MCF 10A (cell line): ENCODE data around the gene NCOA5. TPM values are rescaled to one million over a fixed set of nuclear protein-coding genes. Genes with fewer than 3 reads are reported as not detected.

Experiments used
- BruUV-seq: library from RNA; stranded (reverse); fragments of 400-500 nt; replicated peaks from 2 replicates; lab custom pipeline; 2021; lab: Mats Ljungman, UMichigan
- CTCF ChIA-PET: fragments of 300-600 bp; sonication (Branson Sonifier 250); formaldehyde crosslinking; extraction: SDS; loops from one replicate; lab custom pipeline; 2021; ENCODE audit warnings: antibody characterized with exemption, inconsistent platforms; lab: Yijun Ruan, JAX
- POLR2A ChIA-PET: fragments of 300-600, 350-650 bp; sonication (Branson Sonifier 250); formaldehyde crosslinking; extraction: SDS; loops from one replicate; lab custom pipeline; 2020; ENCODE audit warnings: antibody characterized with exemption, inconsistent platforms; lab: Yijun Ruan, JAX
- DNase-seq: peaks from one replicate; pipeline ENCODE4 v3.0.0-alpha.2; 2018; ENCODE audit not compliant: unreplicated experiment
- H3K27ac Mint-ChIP-seq: one replicate; pipeline ENCODE4 v1.8.0; 2022; ENCODE audit warnings: mild to moderate bottlenecking, low read depth, mixed read lengths; ENCODE audit not compliant: unreplicated experiment
- H3K27me3 Mint-ChIP-seq: one replicate; pipeline ENCODE4 v1.8.0; 2022; ENCODE audit warnings: mixed read lengths; ENCODE audit not compliant: insufficient read depth, unreplicated experiment
- H3K36me3 Mint-ChIP-seq: one replicate; pipeline ENCODE4 v1.8.0; 2022; ENCODE audit warnings: mild to moderate bottlenecking, moderate library complexity, mixed read lengths; ENCODE audit not compliant: insufficient read depth, unreplicated experiment
- H3K4me1 Mint-ChIP-seq: one replicate; pipeline ENCODE4 v1.8.0; 2022; ENCODE audit warnings: mixed read lengths; ENCODE audit not compliant: insufficient read depth, unreplicated experiment
- H3K4me3 Mint-ChIP-seq: one replicate; pipeline ENCODE4 v1.8.0; 2022; ENCODE audit warnings: mild to moderate bottlenecking, moderate library complexity, mixed read lengths; ENCODE audit not compliant: unreplicated experiment
- H3K9me3 Mint-ChIP-seq: one replicate; pipeline ENCODE4 v1.8.0; 2022; ENCODE audit warnings: mixed read lengths; ENCODE audit not compliant: unreplicated experiment
- intact Hi-C: fragments of 100-400 bp; cut with micrococcal nuclease; formaldehyde crosslinking; loops from 2 replicates; pipeline ENCODE4 v1.14.1; 2022
- total RNA-seq: library from RNA; stranded (reverse); gene quantifications from 2 replicates; pipeline ENCODE4 v1.2.3, GENCODE V29; 2022
- TF ChIP-seq, protein P1 (sequence below): fragments of 200-600 bp; IDR thresholded peaks from one replicate; pipeline ENCODE4 v1.8.0; 2022; ENCODE audit warnings: antibody characterized with exemption, mild to moderate bottlenecking; ENCODE audit not compliant: unreplicated experiment

Gene NCOA5
- total RNA-seq, 1 experiment from 2014 or later = 26.0 TPM

DNA sequence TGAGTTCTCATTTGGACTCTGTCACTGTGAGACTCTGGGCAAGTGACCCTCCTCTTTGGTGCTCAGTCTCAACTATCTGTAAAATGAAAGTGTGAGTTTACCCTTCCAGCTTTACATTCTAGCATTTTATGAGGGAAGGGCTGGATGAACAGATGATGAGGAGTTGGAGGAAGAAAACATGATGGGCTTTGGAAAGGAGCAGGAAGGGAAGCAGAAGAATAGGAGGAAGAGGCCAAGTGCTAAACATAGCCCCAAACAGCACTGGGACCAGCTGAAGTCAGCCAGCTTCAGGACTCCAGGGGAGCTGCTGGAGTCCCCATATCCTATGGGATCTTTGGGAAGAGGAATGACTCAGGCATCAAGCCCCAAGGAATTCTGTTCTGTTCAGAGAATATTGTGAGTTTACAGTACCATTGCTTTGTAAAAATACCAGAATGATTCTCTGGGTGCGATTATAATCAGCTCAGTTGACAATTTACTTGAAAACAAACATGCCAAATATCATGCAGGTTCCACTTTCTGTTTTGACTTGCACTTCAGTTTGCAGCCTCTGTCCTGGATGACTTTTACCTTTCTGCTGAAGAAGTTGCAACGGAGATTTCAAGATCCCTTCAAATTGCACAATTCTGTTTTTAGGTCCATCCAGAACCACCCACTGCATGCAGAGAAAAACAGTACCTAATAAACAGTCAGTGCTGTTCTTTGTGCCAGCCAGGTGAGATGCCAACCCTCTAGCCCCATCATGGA, 31.6 kb upstream of the NCOA5 start:
- intact Hi-C loops = no loop called here
- Mint-ChIP-seq H3K27me3 (peaks cover 20% of the 10 kb centered on the region), H3K9me3 (no peaks in the 10 kb centered on the region), H3K27ac (peak overlapping the region; percentile 4), H3K36me3 (peaks cover 6% of the 10 kb centered on the region), H3K4me3 (no peak overlapping the region), H3K4me1 (peaks cover 7% of the 10 kb centered on the region)
- CTCF ChIA-PET = interaction anchor here (0.8 kb wide), 1 partner anchor 11 kb away, joined by 5 read pairs; no protein-coding TSS in a partner anchor
- POLR2A ChIA-PET = interaction anchor here (0.7 to 1.0 kb wide), 2 partner anchors 33 to 338 kb away, joined by 3 read pairs; no protein-coding TSS in a partner anchor
- no TSS peak for BruUV-seq
- DNase-seq = no peak
- TF ChIP-seq, protein P1, sequence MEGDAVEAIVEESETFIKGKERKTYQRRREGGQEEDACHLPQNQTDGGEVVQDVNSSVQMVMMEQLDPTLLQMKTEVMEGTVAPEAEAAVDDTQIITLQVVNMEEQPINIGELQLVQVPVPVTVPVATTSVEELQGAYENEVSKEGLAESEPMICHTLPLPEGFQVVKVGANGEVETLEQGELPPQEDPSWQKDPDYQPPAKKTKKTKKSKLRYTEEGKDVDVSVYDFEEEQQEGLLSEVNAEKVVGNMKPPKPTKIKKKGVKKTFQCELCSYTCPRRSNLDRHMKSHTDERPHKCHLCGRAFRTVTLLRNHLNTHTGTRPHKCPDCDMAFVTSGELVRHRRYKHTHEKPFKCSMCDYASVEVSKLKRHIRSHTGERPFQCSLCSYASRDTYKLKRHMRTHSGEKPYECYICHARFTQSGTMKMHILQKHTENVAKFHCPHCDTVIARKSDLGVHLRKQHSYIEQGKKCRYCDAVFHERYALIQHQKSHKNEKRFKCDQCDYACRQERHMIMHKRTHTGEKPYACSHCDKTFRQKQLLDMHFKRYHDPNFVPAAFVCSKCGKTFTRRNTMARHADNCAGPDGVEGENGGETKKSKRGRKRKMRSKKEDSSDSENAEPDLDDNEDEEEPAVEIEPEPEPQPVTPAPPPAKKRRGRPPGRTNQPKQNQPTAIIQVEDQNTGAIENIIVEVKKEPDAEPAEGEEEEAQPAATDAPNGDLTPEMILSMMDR = no peak

DNA sequence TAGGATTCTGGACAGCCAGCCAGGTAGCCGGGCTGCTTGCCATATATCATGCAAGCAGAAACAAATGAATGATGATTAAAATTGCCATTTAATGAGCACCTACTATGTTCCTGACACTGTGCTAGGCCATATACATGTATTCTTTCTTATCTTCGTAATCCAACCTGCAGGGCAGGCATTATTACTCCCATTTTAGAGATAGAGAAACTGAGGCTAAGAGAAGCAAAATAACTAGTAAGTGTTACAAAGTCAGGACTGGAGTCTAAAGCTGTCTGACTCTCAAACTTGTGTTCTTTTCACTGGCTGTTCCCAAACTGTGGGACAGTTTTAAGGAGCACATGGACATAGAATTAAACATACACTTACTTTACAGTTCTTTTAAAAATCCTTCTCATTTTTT, 30.4 kb upstream of the NCOA5 start:
- no peak overlapping the region for H3K4me3 Mint-ChIP-seq
- ChIA-PET CTCF (interaction anchor here (0.9 to 2.7 kb wide), 6 partner anchors 9 to 229 kb away, joined by 3 to 18 read pairs (median 4); no protein-coding TSS in a partner anchor), POLR2A (interaction anchor here (0.5 to 1.0 kb wide), 3 partner anchors 31 to 115 kb away, joined by 3 to 4 read pairs (median 3); no protein-coding TSS in a partner anchor)
- DNase-seq = no peak
- TF ChIP-seq, protein P1 = no peak
- H3K9me3 Mint-ChIP-seq = no peaks in the 10 kb centered on the region
- H3K27ac Mint-ChIP-seq = no peak overlapping the region
- peaks cover 7% of the 10 kb centered on the region for H3K4me1 Mint-ChIP-seq
- intact Hi-C loops = no loop called here
- peaks cover 13% of the 10 kb centered on the region for H3K27me3 Mint-ChIP-seq
- peaks cover 6% of the 10 kb centered on the region for H3K36me3 Mint-ChIP-seq
- no TSS peak for BruUV-seq

DNA sequence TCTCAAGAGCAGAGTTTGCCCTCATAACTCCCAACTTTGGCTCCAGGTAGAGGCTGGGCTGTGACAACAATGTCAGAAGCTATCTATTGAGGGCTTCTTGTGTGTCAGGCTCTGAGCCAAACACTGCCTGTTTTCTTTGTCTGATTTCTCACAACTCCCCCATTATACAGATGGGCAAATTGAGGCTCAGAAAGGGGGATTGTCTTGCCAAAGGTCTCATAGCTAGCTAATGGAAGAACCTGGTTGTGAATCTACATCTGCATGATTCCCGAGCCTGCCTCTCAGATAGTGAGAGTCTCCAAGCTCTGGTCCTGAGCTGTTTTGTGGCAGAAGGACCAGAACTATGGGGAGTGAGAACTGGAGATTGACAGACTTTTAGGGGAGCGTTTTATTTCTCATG, 29.8 kb upstream of the NCOA5 start:
- intact Hi-C loops = no loop called here
- ChIA-PET CTCF (interaction anchor here (0.6 to 2.7 kb wide), 5 partner anchors 12 to 393 kb away, joined by 3 to 18 read pairs (median 3); no protein-coding TSS in a partner anchor), POLR2A (interaction anchor here (0.7 kb wide), 1 partner anchor 114 kb away, joined by 3 read pairs; no protein-coding TSS in a partner anchor)
- TF ChIP-seq, protein P1 = no peak
- Mint-ChIP-seq H3K27me3 (peaks cover 13% of the 10 kb centered on the region), H3K4me3 (no peak overlapping the region), H3K27ac (no peak overlapping the region), H3K36me3 (peaks cover 6% of the 10 kb centered on the region), H3K9me3 (no peaks in the 10 kb centered on the region), H3K4me1 (peaks cover 7% of the 10 kb centered on the region)
- DNase-seq = no peak
- no TSS peak for BruUV-seq

DNA sequence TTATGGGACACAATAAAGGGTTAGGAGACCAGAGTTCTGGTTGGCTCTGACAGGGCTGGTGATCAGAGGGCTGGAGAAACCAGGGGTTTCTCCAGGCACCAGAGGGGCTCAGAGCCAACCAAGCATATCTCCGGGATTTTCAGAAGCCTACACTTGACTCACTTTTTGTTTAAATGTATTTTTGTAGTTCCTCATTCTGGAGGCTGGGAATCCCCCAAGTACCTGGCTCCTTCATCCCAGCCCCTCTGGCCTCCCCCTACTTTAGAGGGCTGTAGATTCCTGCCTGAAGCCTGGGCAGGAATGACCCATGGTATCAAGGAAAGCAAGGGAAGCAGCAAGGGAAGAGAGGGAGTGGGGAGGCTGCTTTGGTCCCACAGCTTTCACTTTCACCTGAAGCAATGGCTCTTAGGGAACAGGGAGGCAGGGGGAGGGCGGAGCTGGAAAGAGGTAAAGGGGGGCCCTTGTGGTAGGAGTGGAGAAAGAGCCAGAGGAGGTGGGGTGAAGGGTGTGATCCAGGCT, 29.3 kb upstream of the NCOA5 start:
- H3K27ac Mint-ChIP-seq = no peak overlapping the region
- H3K27me3 Mint-ChIP-seq = peaks cover 11% of the 10 kb centered on the region
- no peak overlapping the region for H3K4me3 Mint-ChIP-seq
- no peak for DNase-seq
- peaks cover 7% of the 10 kb centered on the region for H3K4me1 Mint-ChIP-seq
- TF ChIP-seq, protein P1 = no peak
- ChIA-PET CTCF (interaction anchor here (0.6 to 2.7 kb wide), 5 partner anchors 11 to 393 kb away, joined by 3 to 18 read pairs (median 3); no protein-coding TSS in a partner anchor), POLR2A (no interaction called here)
- intact Hi-C loops = no loop called here
- no peaks in the 10 kb centered on the region for H3K9me3 Mint-ChIP-seq
- no TSS peak for BruUV-seq
- peaks cover 6% of the 10 kb centered on the region for H3K36me3 Mint-ChIP-seq
